Loucy (cell line): ENCODE measurements around the gene GPR139.

ENCODE experiments used
- H2AFZ ChIP-seq: fragments of 200-600 bp; sonication (generic); 2 replicates; pipeline ENCODE4 v1.6.0; 2016; ENCODE audit warnings: antibody characterized with exemption, mild to moderate bottlenecking, low read length, moderate library complexity
- H3F3A ChIP-seq: fragments of 200-600 bp; 2 replicates; pipeline ENCODE4 v1.6.0; 2016; ENCODE audit warnings: antibody characterized with exemption, low read depth, mild to moderate bottlenecking
- H3K27me3 ChIP-seq: fragments of 200-600 bp; sonication (generic); 2 replicates; pipeline ENCODE4 v1.6.1; 2014; ENCODE audit warnings: low read length, mild to moderate bottlenecking; ENCODE audit not compliant: insufficient read depth, poor library complexity, severe bottlenecking
- H3K36me3 ChIP-seq: fragments of 200-600 bp; sonication (generic); 2 replicates; pipeline ENCODE4 v1.6.1; 2016; ENCODE audit warnings: low read length; ENCODE audit not compliant: insufficient read depth
- H3K4me1 ChIP-seq: fragments of 200-600 bp; sonication (generic); 2 replicates; pipeline ENCODE4 v1.5.1; 2014; ENCODE audit warnings: low read length, mild to moderate bottlenecking; ENCODE audit not compliant: insufficient read depth, poor library complexity, severe bottlenecking
- H3K4me2 ChIP-seq: fragments of 200-600 bp; sonication (generic); 2 replicates; pipeline ENCODE4 v1.6.0; 2014; ENCODE audit warnings: antibody characterized with exemption, low read length, low read depth, mild to moderate bottlenecking; ENCODE audit not compliant: poor library complexity, severe bottlenecking
- H3K4me3 ChIP-seq: fragments of 200-600 bp; sonication (generic); 2 replicates; pipeline ENCODE4 v1.5.1; 2014; ENCODE audit warnings: low read length, mild to moderate bottlenecking, mixed read lengths; ENCODE audit not compliant: poor library complexity, severe bottlenecking
- H3K79me2 ChIP-seq: fragments of 200-600 bp; sonication (generic); 2 replicates; pipeline ENCODE4 v1.6.1; 2014; ENCODE audit warnings: low read length; ENCODE audit not compliant: insufficient read depth
- H3K9ac ChIP-seq: fragments of 200-600 bp; sonication (generic); 2 replicates; pipeline ENCODE4 v1.6.0; 2014; ENCODE audit warnings: mild to moderate bottlenecking, low read depth, low read length, moderate library complexity; ENCODE audit not compliant: poor library complexity, severe bottlenecking
- H3K9me2 ChIP-seq: fragments of 200-600 bp; sonication (generic); replicated peaks from 2 replicates; pipeline ENCODE4 v1.6.1; 2016; ENCODE audit warnings: low read depth, low read length, mixed read lengths
- H3K9me3 ChIP-seq: fragments of 200-600 bp; sonication (generic); 2 replicates; pipeline ENCODE4 v1.6.1; 2014; ENCODE audit warnings: mild to moderate bottlenecking, antibody characterized with exemption, low read length, low read depth; ENCODE audit not compliant: insufficient read depth
- H4K20me1 ChIP-seq: fragments of 200-600 bp; sonication (generic); 2 replicates; pipeline ENCODE4 v1.6.0; 2014; ENCODE audit warnings: antibody characterized with exemption, low read length, mild to moderate bottlenecking; ENCODE audit not compliant: insufficient read depth, poor library complexity, severe bottlenecking
- CTCF ChIP-seq: fragments of 200-600 bp; sonication (generic); conservative IDR thresholded peaks from 2 replicates; pipeline ENCODE4 v1.5.1; 2014; ENCODE audit warnings: mild to moderate bottlenecking, antibody characterized with exemption, low read length
- EZH2phosphoT487 ChIP-seq: fragments of 200-600 bp; IDR thresholded peaks from 2 replicates; pipeline ENCODE4 v1.6.1; 2018; ENCODE audit warnings: antibody characterized with exemption, mild to moderate bottlenecking, moderate library complexity, borderline replicate concordance

GPR139 gene

GRCh38 chr16:20016234-20016633, 57.5 kb downstream of the GPR139 start:
- Histone ChIP-seq H4K20me1 (no peaks in the 10 kb centered on the region), H3K36me3 (no peaks in the 10 kb centered on the region), H3K4me2 (no peak overlapping the region), H3K9me3 (no peaks in the 10 kb centered on the region), H3K4me3 (no peak overlapping the region), H2AFZ (no peak overlapping the region), H3K9me2 (no peaks in the 10 kb centered on the region), H3K79me2 (no peaks in the 10 kb centered on the region), H3K9ac (no peak overlapping the region), H3K27me3 (no peaks in the 10 kb centered on the region), H3K4me1 (no peaks in the 10 kb centered on the region), H3F3A (no peaks in the 10 kb centered on the region)
- TF ChIP-seq CTCF, result no peak
- no peak for TF ChIP-seq EZH2phosphoT487

- H3K4me2 ChIP-seq, result no peak overlapping the region
- TF ChIP-seq CTCF (no peak), EZH2phosphoT487 (no peak)
- H3K9me2 ChIP-seq, result no peaks in the 10 kb centered on the region
- no peaks in the 10 kb centered on the region for H3K36me3 ChIP-seq
- H3F3A ChIP-seq, result no peaks in the 10 kb centered on the region
- H2AFZ ChIP-seq, result no peak overlapping the region
- H3K4me3 ChIP-seq, result no peak overlapping the region
- H3K9me3 ChIP-seq, result no peaks in the 10 kb centered on the region
- no peaks in the 10 kb centered on the region for H4K20me1 ChIP-seq
- no peaks in the 10 kb centered on the region for H3K79me2 ChIP-seq
- no peaks in the 10 kb centered on the region for H3K27me3 ChIP-seq
- no peak overlapping the region for H3K9ac ChIP-seq
- no peaks in the 10 kb centered on the region for H3K4me1 ChIP-seq
These were observed 68.8 kb downstream of the GPR139 start for GRCh38 chr16:20004931-20005330.

GRCh38 chr16:20002936-20003335, 70.8 kb downstream of the GPR139 start:
- no peak overlapping the region for H3K4me2 ChIP-seq
- H4K20me1 ChIP-seq, result no peaks in the 10 kb centered on the region
- no peak overlapping the region for H3K9ac ChIP-seq
- no peaks in the 10 kb centered on the region for H3F3A ChIP-seq
- H3K9me2 ChIP-seq, result no peaks in the 10 kb centered on the region
- H2AFZ ChIP-seq, result no peak overlapping the region
- no peaks in the 10 kb centered on the region for H3K4me1 ChIP-seq
- no peaks in the 10 kb centered on the region for H3K36me3 ChIP-seq
- no peaks in the 10 kb centered on the region for H3K79me2 ChIP-seq
- no peaks in the 10 kb centered on the region for H3K27me3 ChIP-seq
- TF ChIP-seq CTCF (no peak), EZH2phosphoT487 (no peak)
- H3K4me3 ChIP-seq, result no peak overlapping the region
- H3K9me3 ChIP-seq, result no peaks in the 10 kb centered on the region; the same call in 1 of the 2 replicates
